Sigmoid colon (tissue), 7 donors: ENCODE measurements around the gene KIF26B. TPM values are rescaled to one million over a fixed set of nuclear protein-coding genes. Genes with fewer than 3 reads are reported as not detected.

Experiments
- DNase-seq: peaks from one replicate; pipeline ENCODE4 v3.0.0-alpha.2; 2019
- H3K27ac ChIP-seq, 4 donors: fragments of 200-600 bp; sonication (generic); one replicate each; pipeline ENCODE4 v1.5.1; 2016 to 2019; ENCODE audit warnings: mild to moderate bottlenecking in 1 of 4
- H3K27me3 ChIP-seq, 3 donors: fragments of 200-600 bp; sonication (generic); one replicate each; pipeline ENCODE4 v1.5.1; 2019; ENCODE audit warnings: mild to moderate bottlenecking in 1 of 3
- H3K36me3 ChIP-seq, 4 donors: fragments of 200-600 bp; sonication (generic); one replicate each; pipeline ENCODE4 v1.5.1; 2016 to 2019
- H3K4me1 ChIP-seq, 4 donors: fragments of 200-600 bp; sonication (generic); one replicate each; pipeline ENCODE4 v1.5.1; 2017 to 2019
- H3K4me3 ChIP-seq, 4 donors: fragments of 200-600 bp; sonication (generic); one replicate each; pipeline ENCODE4 v1.5.1; 2017 to 2019; ENCODE audit warnings: mild to moderate bottlenecking in 2 of 4, moderate library complexity in 1 of 4
- H3K9me3 ChIP-seq, 4 donors: fragments of 200-600 bp in 3 of 4; sonication (generic) in 3 of 4; one replicate each; pipeline versions ENCODE4 v1.5.1 to v1.6.1; 2013 to 2019
- EP300 ChIP-seq, 4 donors: sonication (generic); formaldehyde crosslinking; IDR thresholded peaks; one replicate each; pipeline ENCODE4 v1.6.1; 2017; ENCODE audit warnings: antibody characterized with exemption in 4 of 4
- POLR2A ChIP-seq, 2 donors: fragments of 450-650 bp; IDR thresholded peaks; one replicate each; pipeline ENCODE4 v1.6.1; 2016; ENCODE audit warnings: antibody characterized with exemption in 2 of 2, mild to moderate bottlenecking in 2 of 2, moderate library complexity in 2 of 2
- POLR2AphosphoS5 ChIP-seq, 4 donors: sonication (generic); formaldehyde crosslinking; IDR thresholded peaks; one replicate each; pipeline ENCODE4 v1.6.1; 2017; ENCODE audit warnings: antibody characterized with exemption in 4 of 4
- WGBS, 2 donors: extraction: QIAGEN DNeasy Blood & Tissue Kit; methylation state at CpG; one replicate each; pipeline ENCODE4 v1.1.7; 2013; 5-methylcytosine and 5-hydroxymethylcytosine counted together
- intact Hi-C: fragments of 100-400 bp; cut with DNase I; formaldehyde crosslinking; loops from one replicate; pipeline ENCODE4 v1.15.1; 2023
- polyA plus RNA-seq, 3 donors: library from polyadenylated mRNA; stranded (reverse); fragments of 200-250 nt; gene quantifications; one replicate each; pipeline ENCODE4 v1.2.3, GENCODE V29; 2013
- total RNA-seq, 4 donors: library from RNA; depleted of rRNA; stranded (reverse); fragments of >200 nt; gene quantifications; one replicate each; pipeline ENCODE4 v1.1.0, GENCODE V29; 2016
- TF ChIP-seq, protein P1 (sequence below), 4 experiments: fragments of 450-650 bp in 3 of 4; fragments of 200-600 bp in 1 of 4; IDR thresholded peaks; one replicate each; pipeline ENCODE4 v1.5.1; 2016 to 2019; ENCODE audit warnings: antibody characterized with exemption in 4 of 4, mild to moderate bottlenecking in 3 of 4, moderate library complexity in 2 of 4
- donor health status: healthy with polysubstance abuse.
- donor health status: Bipolar disorder and iron deficiency.
- donor health status: healthy.

KIF26B gene
- total and polyA plus RNA-seq, 7 donors = under 0.01 to 5.5 (median 1.4) TPM; not detected in 1

DNA sequence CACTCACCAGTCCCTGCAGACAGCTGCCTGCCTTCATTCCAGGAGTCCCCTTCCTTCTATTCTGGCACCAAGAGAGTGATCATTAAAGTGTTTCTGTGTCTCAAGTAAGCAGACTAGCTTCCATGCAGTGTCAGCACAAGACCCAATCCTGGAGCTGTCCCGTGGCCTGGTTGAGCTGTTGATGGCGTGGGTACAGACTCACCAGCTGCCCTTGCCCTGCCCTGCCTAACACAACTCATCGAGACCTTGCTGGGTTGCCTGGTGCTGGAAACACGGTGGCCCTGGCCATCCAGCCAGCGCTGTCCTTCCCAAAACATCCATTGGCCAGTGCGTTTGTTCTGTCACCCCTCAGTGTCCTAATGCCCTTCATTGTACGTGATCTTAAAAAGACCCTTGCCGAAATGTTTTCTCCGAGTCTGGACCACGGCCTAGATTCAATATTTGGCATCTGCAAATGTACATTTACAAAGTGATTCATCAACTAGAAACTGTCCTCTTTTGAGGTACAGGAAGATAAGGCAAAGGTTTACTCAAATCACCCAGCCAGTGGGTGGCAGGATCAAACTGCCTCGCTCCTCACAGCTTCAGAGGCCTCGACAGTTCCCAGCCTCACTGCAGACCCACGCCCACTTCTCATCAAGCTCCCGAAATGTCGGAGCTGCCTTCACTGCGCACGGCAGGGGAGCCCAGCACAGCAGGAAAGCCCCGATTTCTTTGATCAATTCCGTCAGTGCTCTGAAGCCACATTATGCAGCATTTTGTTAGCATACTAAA, 494.2 kb downstream of the KIF26B start:
- H3K27ac ChIP-seq = no peak overlapping the region
- H3K4me3 ChIP-seq = no peak overlapping the region
- WGBS, 2 donors = 69 to 76% methylated on average over 19 of the region's 19 CpGs
- H3K27me3 ChIP-seq = no peaks in the 10 kb centered on the region
- TF ChIP-seq POLR2AphosphoS5 (IDR thresholded peaks at IDR 0.05) = no peak
- no peak for TF ChIP-seq POLR2A (IDR thresholded peaks at IDR 0.05)
- no peak for TF ChIP-seq EP300 (IDR thresholded peaks at IDR 0.05)
- TF ChIP-seq, protein P1, sequence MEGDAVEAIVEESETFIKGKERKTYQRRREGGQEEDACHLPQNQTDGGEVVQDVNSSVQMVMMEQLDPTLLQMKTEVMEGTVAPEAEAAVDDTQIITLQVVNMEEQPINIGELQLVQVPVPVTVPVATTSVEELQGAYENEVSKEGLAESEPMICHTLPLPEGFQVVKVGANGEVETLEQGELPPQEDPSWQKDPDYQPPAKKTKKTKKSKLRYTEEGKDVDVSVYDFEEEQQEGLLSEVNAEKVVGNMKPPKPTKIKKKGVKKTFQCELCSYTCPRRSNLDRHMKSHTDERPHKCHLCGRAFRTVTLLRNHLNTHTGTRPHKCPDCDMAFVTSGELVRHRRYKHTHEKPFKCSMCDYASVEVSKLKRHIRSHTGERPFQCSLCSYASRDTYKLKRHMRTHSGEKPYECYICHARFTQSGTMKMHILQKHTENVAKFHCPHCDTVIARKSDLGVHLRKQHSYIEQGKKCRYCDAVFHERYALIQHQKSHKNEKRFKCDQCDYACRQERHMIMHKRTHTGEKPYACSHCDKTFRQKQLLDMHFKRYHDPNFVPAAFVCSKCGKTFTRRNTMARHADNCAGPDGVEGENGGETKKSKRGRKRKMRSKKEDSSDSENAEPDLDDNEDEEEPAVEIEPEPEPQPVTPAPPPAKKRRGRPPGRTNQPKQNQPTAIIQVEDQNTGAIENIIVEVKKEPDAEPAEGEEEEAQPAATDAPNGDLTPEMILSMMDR (IDR thresholded peaks at IDR 0.05) = no peak
- no peaks in the 10 kb centered on the region for H3K4me1 ChIP-seq
- DNase-seq = no peak
- H3K36me3 ChIP-seq = no peaks in the 10 kb centered on the region
- intact Hi-C loops = no loop called here
- no peaks in the 10 kb centered on the region for H3K9me3 ChIP-seq

DNA sequence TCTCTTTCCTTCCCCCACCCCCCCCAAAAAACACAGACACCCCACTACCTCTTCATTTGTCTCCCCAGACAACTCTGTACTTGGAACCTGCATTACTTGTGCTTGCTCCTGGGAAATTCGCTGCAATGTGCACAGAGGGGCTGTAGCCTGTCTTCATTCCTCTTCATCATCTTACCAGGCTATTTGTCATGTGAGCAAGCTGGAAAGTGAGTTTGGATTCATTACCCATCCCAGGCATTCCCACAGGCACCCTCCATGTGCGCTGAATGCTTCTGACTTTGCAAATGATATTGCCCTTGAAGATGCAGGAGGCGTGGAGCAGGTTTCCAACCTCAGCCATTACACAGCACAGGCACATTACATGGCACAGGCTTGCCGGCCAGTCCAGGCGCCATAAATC, 494.9 kb downstream of the KIF26B start:
- H3K4me1 ChIP-seq = no peaks in the 10 kb centered on the region
- 81 to 93% methylated on average over 5 of the region's 5 CpGs for WGBS, 2 donors
- intact Hi-C loops = no loop called here
- H3K4me3 ChIP-seq = no peak overlapping the region
- no peaks in the 10 kb centered on the region for H3K36me3 ChIP-seq
- no peaks in the 10 kb centered on the region for H3K9me3 ChIP-seq
- no peaks in the 10 kb centered on the region for H3K27me3 ChIP-seq
- H3K27ac ChIP-seq = no peak overlapping the region
- TF ChIP-seq EP300 (IDR thresholded peaks at IDR 0.05) = no peak
- TF ChIP-seq, protein P1 (IDR thresholded peaks at IDR 0.05) = no peak
- no peak for DNase-seq

DNA sequence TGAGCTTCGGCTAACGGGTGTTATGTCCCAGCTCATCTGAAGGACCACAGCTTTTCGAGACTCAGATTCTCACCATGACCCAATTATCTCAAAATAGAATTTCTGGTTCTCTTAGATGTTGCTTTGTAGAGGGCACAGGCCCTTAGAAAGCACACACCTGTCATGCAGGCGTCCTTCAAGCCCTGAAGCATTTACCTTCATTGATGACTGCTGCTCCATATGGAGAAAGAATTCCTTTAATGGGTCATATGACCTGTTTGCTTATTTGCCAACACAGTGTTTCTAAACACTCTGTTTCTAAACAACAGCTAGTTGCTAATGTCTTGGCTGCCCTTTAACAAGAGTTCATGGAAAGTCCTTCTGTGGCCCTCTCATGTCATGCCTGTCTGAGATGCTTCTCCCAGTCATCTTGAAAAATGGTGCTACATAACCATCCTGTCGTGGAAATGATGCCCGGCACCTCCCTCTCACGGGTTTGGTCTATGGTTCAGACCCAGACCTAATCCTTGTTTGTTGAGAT, 495.7 kb downstream of the KIF26B start:
- no peaks in the 10 kb centered on the region for H3K27me3 ChIP-seq
- no peak overlapping the region for H3K27ac ChIP-seq
- no peak overlapping the region for H3K4me3 ChIP-seq
- H3K4me1 ChIP-seq = no peaks in the 10 kb centered on the region
- DNase-seq = no peak
- intact Hi-C loops = no loop called here
- H3K9me3 ChIP-seq = no peaks in the 10 kb centered on the region
- TF ChIP-seq, protein P1 (IDR thresholded peaks at IDR 0.05) = no peak
- TF ChIP-seq EP300 (IDR thresholded peaks at IDR 0.05) (no peak), POLR2A (IDR thresholded peaks at IDR 0.05) (no peak), POLR2AphosphoS5 (IDR thresholded peaks at IDR 0.05) (no peak)
- no peaks in the 10 kb centered on the region for H3K36me3 ChIP-seq
- WGBS, 2 donors = 83 to 88% methylated on average over 7 of the region's 7 CpGs

DNA sequence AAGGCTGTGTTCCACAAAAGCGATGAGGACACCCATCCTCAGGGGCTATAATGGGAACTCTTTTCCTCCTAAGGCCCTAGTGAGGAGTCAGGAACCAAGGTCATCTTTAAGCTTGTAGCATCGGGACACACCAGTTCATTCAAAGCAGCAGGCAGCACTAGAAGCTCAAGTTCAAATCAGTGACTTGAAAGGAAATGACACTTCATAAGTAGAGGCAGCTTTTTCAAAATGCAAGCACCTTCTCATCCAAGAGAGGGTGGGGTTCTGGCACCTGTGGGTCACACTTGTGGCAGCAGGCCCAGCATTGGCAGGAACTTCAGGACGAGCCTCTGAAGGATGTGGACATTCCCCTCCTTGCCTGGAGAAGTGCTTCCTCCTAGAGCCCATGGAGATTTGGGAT, 496.3 kb downstream of the KIF26B start:
- WGBS, 2 donors = 76 to 82% methylated on average over 3 of the region's 3 CpGs
- H3K9me3 ChIP-seq = no peaks in the 10 kb centered on the region

More for the DNA sequence above, 496.3 kb downstream of the KIF26B start:
- DNase-seq = no peak
- Histone ChIP-seq H3K36me3 (no peaks in the 10 kb centered on the region), H3K4me3 (no peak overlapping the region), H3K27ac (no peak overlapping the region), H3K27me3 (no peaks in the 10 kb centered on the region), H3K4me1 (no peaks in the 10 kb centered on the region)
- intact Hi-C loops = no loop called here
- TF ChIP-seq POLR2A (IDR thresholded peaks at IDR 0.05) = no peak
- TF ChIP-seq, protein P1 (IDR thresholded peaks at IDR 0.05) = no peak
- TF ChIP-seq EP300 (IDR thresholded peaks at IDR 0.05) = no peak
- no peak for TF ChIP-seq POLR2AphosphoS5 (IDR thresholded peaks at IDR 0.05)
